Superior temporal gyrus (tissue), 1 donor: ENCODE results near the gene MARCHF9.

Experiments used
- DNase-seq: peaks from one replicate; pipeline ENCODE4 v3.0.0-alpha.2; 2016; ENCODE audit errors: extremely low spot score

The MARCHF9 gene

GRCh38 chr12:57796996-57797395 is 42.1 kb downstream of the MARCHF9 start:
- no peak for DNase-seq

GRCh38 chr12:57797933-57798332 is 43.0 kb downstream of the MARCHF9 start:
- DNase-seq, result no peak

GRCh38 chr12:57800965-57801364 is 46.1 kb downstream of the MARCHF9 start:
- DNase-seq, result no peak

GRCh38 chr12:57802607-57803006 is 47.7 kb downstream of the MARCHF9 start:
- no peak for DNase-seq

GRCh38 chr12:57803319-57803893 is 48.5 kb downstream of the MARCHF9 start:
- peak; percentile 64 for DNase-seq

- DNase-seq, result no peak
Measured at GRCh38 chr12:57806677-57807076, 51.8 kb downstream of the MARCHF9 start.

- no peak for DNase-seq
Measured at GRCh38 chr12:57807285-57807684, 52.4 kb downstream of the MARCHF9 start.

- DNase-seq, result no peak
Measured at GRCh38 chr12:57808351-57808750, 53.4 kb downstream of the MARCHF9 start.

- no peak for DNase-seq
Measured at GRCh38 chr12:57809425-57809824, 54.5 kb downstream of the MARCHF9 start.
